ENCODE results near the gene UBE2L3.

Gene UBE2L3

DNA sequence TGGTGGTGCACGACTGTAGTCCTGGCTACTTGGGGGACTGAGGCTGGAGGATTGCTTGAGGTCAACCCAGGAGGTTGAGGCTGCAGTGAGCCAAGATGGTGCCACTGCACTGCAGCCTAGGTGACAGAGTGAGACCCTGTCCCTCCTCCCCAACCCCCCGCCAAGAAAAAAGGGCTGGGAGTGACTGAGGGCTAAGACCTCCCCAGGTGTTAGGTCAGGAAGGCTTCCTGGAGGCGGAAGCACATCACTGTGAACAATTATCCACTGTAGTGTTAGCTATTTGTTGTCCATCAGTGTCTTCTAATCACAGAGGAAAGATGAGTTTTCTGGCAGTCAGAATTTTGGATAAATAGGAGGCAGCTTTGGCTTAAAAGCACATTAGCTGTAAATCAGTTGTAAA is 53.5 kb downstream of the UBE2L3 start:
- no peaks in the 10 kb centered on the region for H3K4me1 ChIP-seq (ENCODE audit: control insufficient read depth, insufficient read depth, low read length, poor library complexity, severe bottlenecking)
- H3K9me3 ChIP-seq (ENCODE audit: control insufficient read depth, low read length) = no peaks in the 10 kb centered on the region
- H3K36me3 ChIP-seq (ENCODE audit: control insufficient read depth, insufficient read depth, low read length) = peaks cover 30% of the 10 kb centered on the region
- H3K27ac ChIP-seq (ENCODE audit: insufficient read depth, low read length, poor library complexity, severe bottlenecking) = peak overlapping the region; percentile 22
- DNase-seq = no peak
- H3K4me3 ChIP-seq (ENCODE audit: insufficient read depth, low read depth, low read length, poor library complexity, severe bottlenecking) = no peak overlapping the region
- H3K27me3 ChIP-seq (replicated peaks; ENCODE audit: control insufficient read depth, insufficient read depth, low read length, poor library complexity, severe bottlenecking) = no peaks in the 10 kb centered on the region

GRCh38 chr22:21622011-21622918 is 54.8 kb downstream of the UBE2L3 start:
- Histone ChIP-seq H3K4me1 (ENCODE audit: control insufficient read depth, insufficient read depth, low read length, poor library complexity, severe bottlenecking) (peaks cover 3% of the 10 kb centered on the region), H3K9me3 (ENCODE audit: control insufficient read depth, low read length) (no peaks in the 10 kb centered on the region), H3K4me3 (ENCODE audit: insufficient read depth, low read depth, low read length, poor library complexity, severe bottlenecking) (no peak overlapping the region), H3K27ac (ENCODE audit: insufficient read depth, low read length, poor library complexity, severe bottlenecking) (no peak overlapping the region), H3K27me3 (replicated peaks; ENCODE audit: control insufficient read depth, insufficient read depth, low read length, poor library complexity, severe bottlenecking) (no peaks in the 10 kb centered on the region), H3K36me3 (ENCODE audit: control insufficient read depth, insufficient read depth, low read length) (peaks cover 38% of the 10 kb centered on the region)
- DNase-seq = no peak

DNA sequence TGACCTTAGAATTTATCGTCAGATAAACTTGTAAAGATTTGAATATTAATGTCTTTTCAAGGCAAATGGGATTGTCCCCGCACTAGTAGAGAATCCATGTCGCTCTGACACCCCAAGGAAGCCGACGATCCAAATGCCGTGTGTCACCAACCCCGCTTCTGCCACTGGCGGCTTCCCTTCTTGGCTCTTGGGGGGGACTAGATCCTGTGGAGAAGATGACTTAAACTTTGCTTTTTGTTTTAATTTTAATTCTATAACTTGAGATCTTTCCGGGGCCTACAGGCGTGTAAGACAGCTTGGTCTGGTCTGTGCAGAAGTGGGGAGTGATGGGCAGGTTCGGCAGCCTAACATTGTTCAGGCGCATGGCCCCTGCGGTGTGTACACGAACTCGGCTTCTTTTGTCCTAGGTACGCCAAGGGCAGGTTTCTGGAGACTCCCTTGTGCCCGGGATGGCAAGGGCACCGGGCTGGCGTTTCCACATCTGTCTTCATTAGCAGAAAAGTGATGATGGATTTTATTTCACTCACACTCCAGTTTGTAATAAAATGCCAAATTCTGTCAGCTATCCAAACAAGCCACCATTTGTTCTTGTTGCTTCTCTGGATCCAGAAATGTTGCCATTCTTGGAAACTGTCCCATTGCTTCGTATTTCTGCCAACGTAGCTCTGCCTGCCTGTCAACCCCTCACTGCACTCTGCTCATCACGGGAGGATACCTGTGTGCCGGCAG is 55.6 kb downstream of the UBE2L3 start:
- peaks cover 10% of the 10 kb centered on the region for H3K4me1 ChIP-seq (ENCODE audit: control insufficient read depth, insufficient read depth, low read length, poor library complexity, severe bottlenecking)
- H3K4me3 ChIP-seq (ENCODE audit: insufficient read depth, low read depth, low read length, poor library complexity, severe bottlenecking) = no peak overlapping the region
- H3K9me3 ChIP-seq (ENCODE audit: control insufficient read depth, low read length) = no peaks in the 10 kb centered on the region
- H3K27me3 ChIP-seq (replicated peaks; ENCODE audit: control insufficient read depth, insufficient read depth, low read length, poor library complexity, severe bottlenecking) = no peaks in the 10 kb centered on the region
- DNase-seq = no peak
- peaks cover 46% of the 10 kb centered on the region for H3K36me3 ChIP-seq (ENCODE audit: control insufficient read depth, insufficient read depth, low read length)
- no peak overlapping the region for H3K27ac ChIP-seq (ENCODE audit: insufficient read depth, low read length, poor library complexity, severe bottlenecking)

GRCh38 chr22:21623648-21623970 is 56.1 kb downstream of the UBE2L3 start:
- Histone ChIP-seq H3K9me3 (ENCODE audit: control insufficient read depth, low read length) (no peaks in the 10 kb centered on the region), H3K4me3 (ENCODE audit: insufficient read depth, low read depth, low read length, poor library complexity, severe bottlenecking) (no peak overlapping the region), H3K36me3 (ENCODE audit: control insufficient read depth, insufficient read depth, low read length) (peaks cover 50% of the 10 kb centered on the region), H3K4me1 (ENCODE audit: control insufficient read depth, insufficient read depth, low read length, poor library complexity, severe bottlenecking) (peaks cover 15% of the 10 kb centered on the region), H3K27ac (ENCODE audit: insufficient read depth, low read length, poor library complexity, severe bottlenecking) (no peak overlapping the region), H3K27me3 (replicated peaks; ENCODE audit: control insufficient read depth, insufficient read depth, low read length, poor library complexity, severe bottlenecking) (no peaks in the 10 kb centered on the region)
- no peak for DNase-seq

- Histone ChIP-seq H3K9me3 (ENCODE audit: control insufficient read depth, low read length) (no peaks in the 10 kb centered on the region), H3K4me3 (ENCODE audit: insufficient read depth, low read depth, low read length, poor library complexity, severe bottlenecking) (no peak overlapping the region), H3K27me3 (replicated peaks; ENCODE audit: control insufficient read depth, insufficient read depth, low read length, poor library complexity, severe bottlenecking) (no peaks in the 10 kb centered on the region), H3K27ac (ENCODE audit: insufficient read depth, low read length, poor library complexity, severe bottlenecking) (no peak overlapping the region), H3K4me1 (ENCODE audit: control insufficient read depth, insufficient read depth, low read length, poor library complexity, severe bottlenecking) (peaks cover 18% of the 10 kb centered on the region), H3K36me3 (ENCODE audit: control insufficient read depth, insufficient read depth, low read length) (peaks cover 50% of the 10 kb centered on the region)
- DNase-seq = peak in 1 of 3 donors; percentile 16
Measured at GRCh38 chr22:21624120-21624879, 56.8 kb downstream of the UBE2L3 start.

DNA sequence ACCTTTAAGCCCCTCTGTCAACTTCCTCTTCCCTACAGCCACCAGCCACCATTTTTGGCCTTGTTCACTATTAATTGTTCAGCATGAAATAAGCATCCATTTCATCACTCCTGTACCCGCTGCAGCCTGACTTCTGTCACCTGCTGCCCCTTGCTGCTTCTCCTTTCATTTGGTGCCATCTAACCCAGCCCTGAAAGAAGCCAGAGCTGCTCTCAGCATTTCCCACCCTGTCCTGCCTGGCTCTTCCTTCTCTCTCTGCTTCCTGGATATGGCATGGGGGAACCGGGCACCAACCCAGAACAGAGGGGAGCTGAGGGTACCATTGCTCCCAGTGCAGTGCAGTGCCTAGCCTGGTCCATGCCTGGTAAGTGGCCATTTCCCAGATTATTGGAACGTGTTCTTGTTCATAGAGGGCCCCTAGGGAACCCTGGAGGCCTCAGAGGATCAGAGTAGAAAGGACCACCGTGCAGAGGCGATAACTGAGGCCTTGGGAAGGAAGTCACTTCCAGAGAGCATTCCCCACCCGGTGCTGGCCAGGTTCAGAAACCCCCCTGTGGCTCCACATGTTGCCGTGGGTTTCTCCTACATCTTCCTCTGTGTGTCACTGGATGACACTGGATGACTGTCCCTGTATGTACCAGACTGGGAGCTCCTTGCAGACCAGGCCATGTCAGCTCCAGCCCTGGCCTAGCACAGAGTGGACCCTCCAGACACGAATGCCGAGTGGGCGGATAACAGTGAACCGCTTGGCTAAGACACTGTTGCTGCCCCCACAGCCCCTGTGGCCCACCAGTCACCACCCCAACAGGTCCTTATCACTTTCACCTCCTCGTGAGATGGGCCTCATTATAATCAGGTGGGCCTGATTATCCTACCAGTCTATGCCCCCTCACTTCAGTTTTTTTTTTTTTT is 57.6 kb downstream of the UBE2L3 start:
- no peak for DNase-seq
- H3K9me3 ChIP-seq (ENCODE audit: control insufficient read depth, low read length) = no peaks in the 10 kb centered on the region
- H3K4me3 ChIP-seq (ENCODE audit: insufficient read depth, low read depth, low read length, poor library complexity, severe bottlenecking) = no peak overlapping the region
- no peak overlapping the region for H3K27ac ChIP-seq (ENCODE audit: insufficient read depth, low read length, poor library complexity, severe bottlenecking)
- no peaks in the 10 kb centered on the region for H3K27me3 ChIP-seq (replicated peaks; ENCODE audit: control insufficient read depth, insufficient read depth, low read length, poor library complexity, severe bottlenecking)
- H3K4me1 ChIP-seq (ENCODE audit: control insufficient read depth, insufficient read depth, low read length, poor library complexity, severe bottlenecking) = peaks cover 19% of the 10 kb centered on the region
- H3K36me3 ChIP-seq (ENCODE audit: control insufficient read depth, insufficient read depth, low read length) = peaks cover 50% of the 10 kb centered on the region

DNA sequence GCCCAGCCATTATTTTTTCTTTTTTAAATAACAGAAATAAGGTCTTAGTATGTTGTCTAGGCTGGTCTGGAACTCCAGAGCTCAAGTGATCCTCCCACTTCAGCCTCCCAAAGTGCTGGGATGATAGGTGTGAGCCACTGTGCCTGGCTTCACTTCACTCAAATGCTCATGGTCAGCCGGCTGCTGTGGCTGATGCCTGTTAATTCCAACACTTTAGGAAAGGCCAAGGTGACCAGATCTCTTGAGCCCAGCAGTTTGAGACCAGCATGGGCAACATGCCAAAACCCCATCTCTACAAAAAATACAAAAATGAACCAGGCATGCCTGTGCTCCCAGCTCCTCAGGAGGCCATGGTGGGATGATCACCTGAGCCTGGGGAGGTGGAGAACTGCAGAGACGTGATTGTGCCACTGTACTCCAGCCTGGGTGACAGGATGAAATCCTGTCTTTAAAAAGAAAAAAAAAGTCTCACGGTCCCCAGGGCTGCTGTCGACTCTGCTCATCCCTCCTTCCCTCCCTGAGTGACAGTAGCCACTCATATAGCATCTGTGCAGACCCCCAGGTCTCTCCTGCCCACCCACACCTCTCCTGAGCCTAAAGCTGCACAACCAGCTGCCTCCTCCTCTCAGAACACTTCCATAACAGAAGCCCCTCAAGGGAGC is 58.7 kb downstream of the UBE2L3 start:
- peaks cover 20% of the 10 kb centered on the region for H3K4me1 ChIP-seq (ENCODE audit: control insufficient read depth, insufficient read depth, low read length, poor library complexity, severe bottlenecking)
- no peak overlapping the region for H3K27ac ChIP-seq (ENCODE audit: insufficient read depth, low read length, poor library complexity, severe bottlenecking)
- no peak for DNase-seq
- peaks cover 50% of the 10 kb centered on the region for H3K36me3 ChIP-seq (ENCODE audit: control insufficient read depth, insufficient read depth, low read length)
- no peaks in the 10 kb centered on the region for H3K27me3 ChIP-seq (replicated peaks; ENCODE audit: control insufficient read depth, insufficient read depth, low read length, poor library complexity, severe bottlenecking)
- no peaks in the 10 kb centered on the region for H3K9me3 ChIP-seq (ENCODE audit: control insufficient read depth, low read length)
- H3K4me3 ChIP-seq (ENCODE audit: insufficient read depth, low read depth, low read length, poor library complexity, severe bottlenecking) = no peak overlapping the region

- Histone ChIP-seq H3K9me3 (ENCODE audit: control insufficient read depth, low read length) (no peaks in the 10 kb centered on the region), H3K27me3 (replicated peaks; ENCODE audit: control insufficient read depth, insufficient read depth, low read length, poor library complexity, severe bottlenecking) (no peaks in the 10 kb centered on the region), H3K36me3 (ENCODE audit: control insufficient read depth, insufficient read depth, low read length) (peaks cover 49% of the 10 kb centered on the region), H3K27ac (ENCODE audit: insufficient read depth, low read length, poor library complexity, severe bottlenecking) (no peak overlapping the region), H3K4me1 (ENCODE audit: control insufficient read depth, insufficient read depth, low read length, poor library complexity, severe bottlenecking) (peaks cover 20% of the 10 kb centered on the region), H3K4me3 (ENCODE audit: insufficient read depth, low read depth, low read length, poor library complexity, severe bottlenecking) (no peak overlapping the region)
- no peak for DNase-seq
Measured at GRCh38 chr22:21626735-21627469, 59.4 kb downstream of the UBE2L3 start.
